Muscle of leg (tissue), 16 donors: ENCODE data around the gene GATAD1. TPM values are rescaled to one million over a fixed set of nuclear protein-coding genes. Genes with fewer than 3 reads are reported as not detected.
"Not testable (repeated sequence)": the region's sequence is repeated elsewhere in the genome, so short reads cannot be mapped to it uniquely, and the experiment has no call there.

Experiments
- DNase-seq: peaks from one replicate; pipeline ENCODE4 v3.0.0; 2013
- H3K27ac ChIP-seq: one replicate; pipeline ENCODE4 v1.5.1; 2013; ENCODE audit warnings: mild to moderate bottlenecking, low read length, control low read depth
- H3K27me3 ChIP-seq: one replicate; pipeline ENCODE4 v1.6.1; 2013; ENCODE audit warnings: low read length; ENCODE audit not compliant: control insufficient read depth, insufficient read depth
- H3K36me3 ChIP-seq: one replicate; pipeline ENCODE4 v1.6.1; 2013; ENCODE audit warnings: low read length; ENCODE audit not compliant: control insufficient read depth, insufficient read depth
- H3K4me1 ChIP-seq: one replicate; pipeline ENCODE4 v1.6.1; 2013; ENCODE audit warnings: low read length; ENCODE audit not compliant: control insufficient read depth, insufficient read depth
- H3K4me3 ChIP-seq: one replicate; pipeline ENCODE4 v1.5.1; 2013; ENCODE audit warnings: low read length, control low read depth
- H3K9me3 ChIP-seq: replicated peaks from 2 replicates; pipeline ENCODE4 v1.6.1; 2013; ENCODE audit warnings: low read depth, low read length; ENCODE audit not compliant: control insufficient read depth
- WGBS: methylation state at CpG from one replicate; pipeline ENCODE4 v1.1.5; 2013; ENCODE audit warnings: missing lambda C conversion rate; ENCODE audit not compliant: insufficient coverage; 5-methylcytosine and 5-hydroxymethylcytosine counted together
- long read RNA-seq, 11 donors: transcript quantifications; one replicate each; lab custom pipeline, GENCODE V29; 2026
- polyA plus RNA-seq, 8 donors: library from polyadenylated mRNA; unstranded; fragments of 120-200 nt; gene quantifications; one replicate each; pipeline versions ENCODE4 v1.2.1 to v1.2.3, GENCODE V29; 2013; ENCODE audit warnings: inconsistent platforms in 1 of 8, low replicate concordance in 1 of 8; ENCODE audit not compliant: insufficient read length in 8 of 8, insufficient read depth in 1 of 8
- total RNA-seq: library from RNA; stranded (reverse); fragments of 120-200 nt; gene quantifications from one replicate; pipeline ENCODE4 v1.2.4, GENCODE V29; 2013

GATAD1 gene, protein sequence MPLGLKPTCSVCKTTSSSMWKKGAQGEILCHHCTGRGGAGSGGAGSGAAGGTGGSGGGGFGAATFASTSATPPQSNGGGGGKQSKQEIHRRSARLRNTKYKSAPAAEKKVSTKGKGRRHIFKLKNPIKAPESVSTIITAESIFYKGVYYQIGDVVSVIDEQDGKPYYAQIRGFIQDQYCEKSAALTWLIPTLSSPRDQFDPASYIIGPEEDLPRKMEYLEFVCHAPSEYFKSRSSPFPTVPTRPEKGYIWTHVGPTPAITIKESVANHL
- total RNA-seq (22.3 TPM), polyA plus RNA-seq (10 to 100 TPM; 16.9 to 29.1 (median 22.5) TPM)
- long read RNA-seq, donor 1, partial matches to known transcripts, result 0 of 4 reads
- long read RNA-seq, donor 1, other reads (novel, unspliced or antisense), result 0 of 4 reads
- long read RNA-seq, donor 2, result 0 reads
- long read RNA-seq, donor 3, partial matches to known transcripts, result 22 of 30 reads
- long read RNA-seq, donor 3, other reads (novel, unspliced or antisense), result 0 of 30 reads
- long read RNA-seq, donor 4, partial matches to known transcripts, result 0 of 5 reads
- long read RNA-seq, donor 4, other reads (novel, unspliced or antisense), result 0 of 5 reads
- long read RNA-seq, donor 5, transcript GATAD1-201 (5 exons, 3,962 nt), result major isoform, 10 of 23 reads
- long read RNA-seq, donor 5, partial matches to known transcripts, result 7 of 23 reads
- long read RNA-seq, donor 5, other reads (novel, unspliced or antisense), result 0 of 23 reads
- long read RNA-seq, donor 6, transcript GATAD1-201 (5 exons, 3,962 nt), result major isoform, 7 of 11 reads
- long read RNA-seq, donor 6, partial matches to known transcripts, result 0 of 11 reads
- long read RNA-seq, donor 6, other reads (novel, unspliced or antisense), result 0 of 11 reads
- long read RNA-seq, donor 7, partial matches to known transcripts, result 0 of 4 reads
- long read RNA-seq, donor 7, other reads (novel, unspliced or antisense), result 0 of 4 reads
- long read RNA-seq, donor 8, partial matches to known transcripts, result 0 of 8 reads
- long read RNA-seq, donor 8, other reads (novel, unspliced or antisense), result 0 of 8 reads
- long read RNA-seq, donor 9, partial matches to known transcripts, result 0 of 7 reads
- long read RNA-seq, donor 9, other reads (novel, unspliced or antisense), result 0 of 7 reads
- long read RNA-seq, donor 10, transcript GATAD1-201 (5 exons, 3,962 nt), result major isoform, 9 of 12 reads
- long read RNA-seq, donor 10, partial matches to known transcripts, result 0 of 12 reads
- long read RNA-seq, donor 10, other reads (novel, unspliced or antisense), result 0 of 12 reads
- long read RNA-seq, donor 11, partial matches to known transcripts, result 0 of 5 reads
- long read RNA-seq, donor 11, other reads (novel, unspliced or antisense), result 0 of 5 reads

DNA sequence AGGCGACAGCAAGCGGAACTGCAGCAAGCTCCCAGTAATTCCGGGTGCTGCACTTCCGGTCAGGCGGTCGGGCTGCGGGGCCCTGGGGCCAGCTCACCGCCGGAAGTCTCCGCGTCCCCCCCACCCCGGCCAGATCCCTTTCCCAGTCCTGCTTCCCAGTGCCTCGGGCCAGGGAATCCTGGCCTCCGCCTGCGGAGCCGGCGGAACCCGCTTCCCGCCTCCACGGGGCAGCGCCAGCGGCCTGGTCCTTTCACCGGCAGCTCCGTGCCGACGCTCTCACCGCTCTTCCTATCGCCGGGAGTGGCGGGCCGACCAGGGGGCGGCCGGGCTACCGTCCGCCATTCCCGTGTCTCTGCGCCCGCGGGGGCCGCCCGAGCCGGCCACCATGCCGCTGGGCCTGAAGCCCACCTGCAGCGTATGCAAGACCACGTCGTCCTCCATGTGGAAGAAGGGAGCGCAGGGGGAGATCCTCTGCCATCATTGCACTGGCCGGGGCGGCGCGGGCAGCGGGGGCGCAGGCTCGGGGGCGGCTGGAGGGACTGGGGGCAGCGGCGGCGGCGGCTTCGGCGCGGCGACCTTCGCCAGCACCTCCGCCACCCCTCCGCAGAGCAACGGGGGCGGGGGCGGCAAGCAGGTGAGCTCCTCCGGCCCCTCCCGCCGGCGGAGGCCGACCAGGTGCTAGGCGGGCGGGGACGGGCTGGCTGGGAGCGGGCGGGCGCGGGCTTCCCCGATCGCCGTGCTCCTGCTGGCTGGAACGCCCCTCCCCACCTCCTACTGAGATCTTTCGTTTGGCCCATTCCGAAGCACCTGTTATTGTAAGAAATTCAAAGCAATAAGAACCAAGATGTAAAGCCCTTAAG, at the start of gene GATAD1:
TSS of gene GATAD1 (plus strand) at position 138 of the 860 bp plus-strand sequence. CDS start at position 386, 248 bp downstream.
- Histone ChIP-seq H3K27me3 (no peaks in the 10 kb centered on the region), H3K36me3 (peaks cover 23% of the 10 kb centered on the region), H3K4me1 (peaks cover 6% of the 10 kb centered on the region), H3K9me3 (no peaks in the 10 kb centered on the region), H3K4me3 (peak within 1 kb of the TSS; percentile 81), H3K27ac (peak within 1 kb of the TSS; percentile 92)
- DNase-seq, result peak; percentile 96
- 0% methylated on average over 71 of the region's 87 CpGs for WGBS

DNA sequence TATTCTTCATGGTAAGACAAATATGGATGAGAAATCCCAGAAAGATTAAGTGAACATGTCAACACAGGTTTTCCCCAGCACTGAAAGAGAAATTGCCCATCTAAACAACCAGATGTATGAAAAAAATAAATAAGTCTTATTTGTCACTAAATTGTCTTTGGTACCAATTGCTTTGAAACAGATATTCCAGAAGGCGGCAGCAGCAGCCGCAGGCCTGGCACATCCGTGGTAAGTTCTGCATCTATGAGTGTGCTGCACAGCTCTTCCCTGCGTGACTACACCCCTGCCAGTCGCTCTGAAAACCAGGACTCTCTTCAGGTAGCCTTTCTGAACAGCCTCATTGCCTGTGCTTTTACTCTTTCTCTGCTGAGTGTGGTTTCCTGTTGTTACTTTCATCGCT, 49.7 kb upstream of the GATAD1 start:
- no peak for DNase-seq
- Histone ChIP-seq H3K4me3 (no peak overlapping the region), H3K9me3 (no peaks in the 10 kb centered on the region), H3K36me3 (peaks cover 14% of the 10 kb centered on the region), H3K27ac (no peak overlapping the region), H3K4me1 (no peaks in the 10 kb centered on the region), H3K27me3 (no peaks in the 10 kb centered on the region)
- WGBS, result 94% methylated on average over 4 of the region's 6 CpGs

DNA sequence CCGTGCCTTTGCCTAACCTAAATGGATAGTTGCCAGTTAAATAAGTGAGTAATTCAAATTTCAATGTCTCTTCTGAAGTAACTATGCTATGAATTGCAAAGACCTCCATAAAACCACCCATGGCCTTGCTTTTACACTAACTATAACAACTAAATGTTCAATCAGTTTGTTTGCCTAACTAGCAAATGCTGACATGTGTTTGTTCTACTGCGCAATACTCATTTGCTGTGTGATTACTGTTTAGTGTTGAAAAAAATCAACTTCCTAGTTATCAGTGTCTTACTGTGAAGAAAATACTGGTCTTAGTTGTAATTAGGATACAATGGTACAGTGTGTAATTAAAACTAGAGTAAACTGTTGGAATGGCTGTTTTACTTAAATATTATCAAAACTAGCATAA, 47.3 kb upstream of the GATAD1 start:
- no CpG with 5 or more reads among the region's 2 CpGs for WGBS
- peaks cover 14% of the 10 kb centered on the region for H3K36me3 ChIP-seq

DNA sequence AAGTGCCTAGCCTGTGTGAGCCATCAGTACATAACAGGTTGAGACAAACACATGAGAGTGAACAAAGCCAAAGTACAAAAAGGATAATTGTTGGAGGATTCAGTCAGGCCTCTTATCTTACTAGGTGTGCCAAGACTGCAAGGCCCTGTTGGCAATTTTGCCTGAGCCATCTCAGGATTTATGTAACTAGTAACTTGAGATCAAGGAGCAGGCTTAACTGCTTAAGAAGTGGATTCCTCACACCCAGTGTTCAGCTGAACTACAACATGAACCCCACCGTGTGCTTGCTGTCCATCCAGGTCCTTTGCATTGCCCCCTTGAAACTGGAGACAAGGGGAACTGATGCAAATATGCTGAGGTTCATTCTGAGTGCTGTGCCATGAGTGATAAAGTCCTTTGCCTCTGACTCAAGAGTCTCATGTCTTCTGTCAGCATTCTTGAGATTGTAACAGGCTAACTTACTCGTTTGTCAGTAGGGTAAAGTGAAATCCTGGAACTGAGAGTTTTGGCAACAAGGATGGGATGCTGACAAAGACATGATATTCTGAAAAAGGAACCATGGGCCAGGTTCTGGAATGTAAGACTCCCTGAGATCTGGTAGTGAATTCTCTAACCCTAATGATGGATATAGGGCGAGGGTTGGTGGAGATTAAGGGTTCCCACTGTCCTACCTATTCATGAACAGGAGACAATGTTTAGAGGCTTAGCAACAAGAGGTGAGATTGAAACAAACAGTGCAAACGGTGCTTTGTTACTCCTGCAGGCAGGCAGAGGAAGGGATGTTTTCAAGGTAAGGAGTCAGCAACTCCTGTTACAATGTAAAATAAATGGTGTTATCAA, 44.1 kb upstream of the GATAD1 start:
- WGBS, result 38% methylated on average over 2 of the region's 4 CpGs
- H3K27me3 ChIP-seq, result no peaks in the 10 kb centered on the region
- no peaks in the 10 kb centered on the region for H3K4me1 ChIP-seq
- H3K9me3 ChIP-seq, result no peaks in the 10 kb centered on the region
- no peak overlapping the region for H3K27ac ChIP-seq
- DNase-seq, result peak; percentile 16
- no peak overlapping the region for H3K4me3 ChIP-seq
- H3K36me3 ChIP-seq, result peaks cover 9% of the 10 kb centered on the region

More for the DNA sequence above, 47.3 kb upstream of the GATAD1 start:
- Histone ChIP-seq H3K4me3 (no peak overlapping the region), H3K9me3 (no peaks in the 10 kb centered on the region), H3K4me1 (no peaks in the 10 kb centered on the region), H3K27ac (no peak overlapping the region), H3K27me3 (no peaks in the 10 kb centered on the region)
- DNase-seq, result no peak

DNA sequence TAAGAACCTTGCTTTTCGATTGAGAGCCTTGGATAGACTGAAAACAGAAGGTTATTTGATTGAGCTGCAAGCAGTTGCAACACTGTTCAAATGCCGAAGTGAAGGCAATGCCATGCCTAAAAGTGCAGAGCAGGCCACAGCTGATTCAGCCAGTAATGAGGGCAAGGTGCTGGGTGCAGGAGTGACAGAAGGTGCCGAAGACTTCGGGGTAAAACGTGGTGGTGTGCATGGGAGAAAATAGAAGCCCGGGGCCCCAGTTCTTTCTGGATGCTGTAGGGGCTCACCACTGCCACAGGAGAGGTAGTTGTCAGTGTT, 43.6 kb upstream of the GATAD1 start:
- WGBS, result 91% methylated on average over 6 of the region's 6 CpGs
- no peak for DNase-seq
- H3K4me1 ChIP-seq, result no peaks in the 10 kb centered on the region
- no peak overlapping the region for H3K4me3 ChIP-seq
- H3K36me3 ChIP-seq, result peaks cover 3% of the 10 kb centered on the region
- H3K27me3 ChIP-seq, result no peaks in the 10 kb centered on the region
- no peak overlapping the region for H3K27ac ChIP-seq
- H3K9me3 ChIP-seq, result no peaks in the 10 kb centered on the region

DNA sequence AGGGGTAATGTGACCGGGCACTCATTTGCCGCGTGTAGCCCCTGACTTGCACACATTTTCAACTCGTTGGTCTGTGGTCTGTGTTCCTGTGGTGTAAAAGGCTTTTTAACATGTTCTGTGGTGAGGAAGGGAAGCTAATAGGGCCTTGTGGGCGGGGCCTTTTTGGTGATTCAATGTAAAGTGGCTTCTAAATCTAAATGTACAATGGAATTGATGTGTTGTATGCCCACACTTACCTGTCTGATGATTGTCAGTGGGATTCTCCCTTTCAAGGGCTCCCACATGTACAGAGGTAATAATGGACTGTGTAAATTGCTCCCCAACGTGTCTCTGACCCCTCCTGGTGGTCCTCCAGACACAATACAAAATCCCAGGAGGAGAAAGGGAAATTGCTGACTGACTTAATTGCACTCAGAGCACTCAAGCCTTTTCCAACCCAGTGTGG, 43.1 kb upstream of the GATAD1 start:
- WGBS, result no CpG with 5 or more reads among the region's 6 CpGs
- H3K4me1 ChIP-seq, result no peaks in the 10 kb centered on the region
- peaks cover 2% of the 10 kb centered on the region for H3K36me3 ChIP-seq
- no peak for DNase-seq
- H3K27me3 ChIP-seq, result no peaks in the 10 kb centered on the region
- H3K4me3 ChIP-seq, result no peak overlapping the region
- H3K27ac ChIP-seq, result no peak overlapping the region
- no peaks in the 10 kb centered on the region for H3K9me3 ChIP-seq

DNA sequence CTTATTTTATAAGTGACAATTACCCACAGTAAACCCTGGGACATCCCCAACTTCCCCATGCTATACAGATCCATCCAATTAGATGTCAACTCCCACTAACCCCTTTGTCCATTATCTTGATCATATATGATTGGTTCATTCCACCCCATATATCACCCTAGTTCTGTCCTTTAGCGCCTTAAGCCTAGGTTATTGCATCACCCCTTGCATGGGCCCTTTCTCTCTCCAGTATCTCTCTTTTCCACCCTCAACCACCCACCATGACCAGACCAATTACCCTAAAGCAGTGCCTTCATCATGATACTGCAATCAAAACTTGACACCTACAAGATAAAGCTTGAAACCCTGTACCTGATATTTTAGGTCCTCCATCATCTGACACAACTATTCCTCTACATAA, 37.9 kb upstream of the GATAD1 start:
- no peaks in the 10 kb centered on the region for H3K9me3 ChIP-seq
- no peak overlapping the region for H3K4me3 ChIP-seq

DNA sequence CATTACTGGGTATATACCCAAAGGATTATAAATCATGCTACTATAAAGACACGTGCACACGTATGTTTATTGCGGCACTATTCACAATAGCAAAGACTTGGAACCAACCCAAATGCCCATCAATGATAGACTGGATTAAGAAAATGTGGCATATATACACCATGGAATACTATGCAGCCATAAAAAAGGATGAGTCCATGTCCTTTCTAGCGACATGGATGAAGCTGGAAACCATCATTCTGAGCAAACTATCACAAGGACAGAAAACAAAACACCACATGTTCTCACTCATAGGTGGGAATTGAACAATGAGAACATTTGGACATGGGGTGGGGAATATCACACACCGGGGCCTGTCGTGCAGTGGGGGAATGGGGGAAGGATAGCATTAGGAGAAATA, 37.1 kb upstream of the GATAD1 start:
- not testable (repeated sequence) for H3K4me3 ChIP-seq, H3K9me3 ChIP-seq, H3K27ac ChIP-seq, H3K4me1 ChIP-seq, DNase-seq, H3K36me3 ChIP-seq, H3K27me3 ChIP-seq
- WGBS, result no CpG with 5 or more reads among the region's 6 CpGs

More for the DNA sequence above, 37.9 kb upstream of the GATAD1 start:
- peaks cover 2% of the 10 kb centered on the region for H3K27me3 ChIP-seq
- H3K27ac ChIP-seq, result no peak overlapping the region
- H3K36me3 ChIP-seq, result no peaks in the 10 kb centered on the region
- no peaks in the 10 kb centered on the region for H3K4me1 ChIP-seq
- no peak for DNase-seq
- WGBS, result 88% methylated on average over 1 of the region's 1 CpG
